NCI-H146 treated with DMSO at 0.1 percent for 48 hours (cell line): ENCODE results near the gene PLOD1.

ENCODE experiments used
- DNase-seq: peaks from one replicate; lab custom pipeline; 2025; ENCODE audit not compliant: unreplicated experiment; lab: John Stamatoyannopoulos, UW

The PLOD1 gene

GRCh38 chr1:11977625-11978024 is 43.1 kb downstream of the PLOD1 start:
- DNase-seq: no peak

- DNase-seq: no peak
Observed at GRCh38 chr1:11978301-11978700, 43.8 kb downstream of the PLOD1 start.

- no peak for DNase-seq
Observed at GRCh38 chr1:11979028-11979850, 44.7 kb downstream of the PLOD1 start.

GRCh38 chr1:11979851-11980675 is 45.5 kb downstream of the PLOD1 start, which contains the start of gene MFN2:
MFN2 (plus strand) TSS chr1:11980444; CDS start chr1:11989169, 8,725 bp downstream.
- peak; percentile 88 for DNase-seq

GRCh38 chr1:11980676-11980972 is 46.1 kb downstream of the PLOD1 start:
- no peak for DNase-seq

- no peak for DNase-seq
Observed at GRCh38 chr1:11981378-11982009, 47.0 kb downstream of the PLOD1 start.

GRCh38 chr1:11982010-11982392 is 47.5 kb downstream of the PLOD1 start:
- no peak for DNase-seq

GRCh38 chr1:11984121-11984520 is 49.6 kb downstream of the PLOD1 start:
- no peak for DNase-seq

- no peak for DNase-seq
Observed at GRCh38 chr1:11984576-11984975, 50.1 kb downstream of the PLOD1 start.

- DNase-seq: no peak
Observed at GRCh38 chr1:11985171-11985570, 50.7 kb downstream of the PLOD1 start.

- no peak for DNase-seq
Observed at GRCh38 chr1:11985851-11986250, 51.3 kb downstream of the PLOD1 start.

- no peak for DNase-seq
Observed at GRCh38 chr1:11989669-11990068, 55.2 kb downstream of the PLOD1 start.

GRCh38 chr1:11990303-11991032 is 56.0 kb downstream of the PLOD1 start:
- no peak for DNase-seq

GRCh38 chr1:11991969-11992676 is 57.6 kb downstream of the PLOD1 start:
- no peak for DNase-seq

GRCh38 chr1:11997081-11997850 is 62.7 kb downstream of the PLOD1 start:
- DNase-seq: no peak

- DNase-seq: no peak
Observed at GRCh38 chr1:11998636-11999035, 64.1 kb downstream of the PLOD1 start.

GRCh38 chr1:11999236-11999635 is 64.7 kb downstream of the PLOD1 start:
- no peak for DNase-seq

GRCh38 chr1:12001249-12001917 is 66.9 kb downstream of the PLOD1 start:
- DNase-seq: no peak

- DNase-seq: no peak
Observed at GRCh38 chr1:12001996-12002493, 67.5 kb downstream of the PLOD1 start.
